HFFc6 (cell line): ENCODE measurements around the gene PCBP2. TPM values are rescaled to one million over a fixed set of nuclear protein-coding genes. Genes with fewer than 3 reads are reported as not detected.

Experiments
- DNase-seq: peaks from one replicate; pipeline ENCODE4 v3.0.0-alpha.2; 2018
- H3K27ac Mint-ChIP-seq: 2 replicates; pipeline ENCODE4 v1.8.0; 2020; ENCODE audit warnings: mild to moderate bottlenecking, mixed read lengths
- H3K27me3 Mint-ChIP-seq: 2 replicates; pipeline ENCODE4 v1.8.0; 2021; ENCODE audit warnings: mild to moderate bottlenecking, moderate library complexity, mixed read lengths; ENCODE audit not compliant: insufficient read depth
- H3K36me3 Mint-ChIP-seq: 2 replicates; pipeline ENCODE4 v1.8.0; 2021; ENCODE audit warnings: low read depth, mixed read lengths
- H3K4me1 Mint-ChIP-seq: 2 replicates; pipeline ENCODE4 v1.8.0; 2020; ENCODE audit warnings: low read depth, mixed read lengths
- H3K4me3 Mint-ChIP-seq: 2 replicates; pipeline ENCODE4 v1.8.0; 2020; ENCODE audit warnings: mild to moderate bottlenecking, moderate library complexity, mixed read lengths
- H3K9me3 Mint-ChIP-seq: 2 replicates; pipeline ENCODE4 v1.8.0; 2020; ENCODE audit warnings: mild to moderate bottlenecking, mixed read lengths
- CTCF ChIP-seq: fragments of 200-600 bp; sonication (generic); IDR thresholded peaks from 2 replicates; pipeline ENCODE4 v1.5.0; 2021; ENCODE audit warnings: antibody characterized with exemption, mild to moderate bottlenecking
- total RNA-seq, 6 experiments: library from RNA; stranded (reverse); fragmentation: NEBNext Ultra II Directional; extraction: Animal tissue kit (Norgen Biotek cat#: 25700); gene quantifications; 2 replicates in 1 of 6; 3 replicates in 5 of 6; pipeline ENCODE4 v1.2.3, GENCODE V29; 2021

PCBP2 gene
- total RNA-seq, 6 experiments from 2014 or later: 763 to 969 (median 874) TPM

- no peaks in the 10 kb centered on the region; the same call in 1 of the 2 replicates for H3K27me3 Mint-ChIP-seq
- peaks cover 14% of the 10 kb centered on the region; the same call in 1 of the 2 replicates for H3K36me3 Mint-ChIP-seq
- no peak for DNase-seq
- no peaks in the 10 kb centered on the region for H3K9me3 Mint-ChIP-seq
- H3K4me1 Mint-ChIP-seq: peaks cover 4% of the 10 kb centered on the region; the same call in 1 of the 2 replicates
- H3K27ac Mint-ChIP-seq: no peak overlapping the region
- TF ChIP-seq CTCF: no peak
- H3K4me3 Mint-ChIP-seq: no peak overlapping the region
These were observed 63.4 kb downstream of the PCBP2 start for GRCh38 chr12:53515291-53515680.

GRCh38 chr12:53516758-53517455 lies 65.0 kb downstream of the PCBP2 start:
- no peaks in the 10 kb centered on the region for H3K9me3 Mint-ChIP-seq
- no peak overlapping the region for H3K27ac Mint-ChIP-seq
- peaks cover 28% of the 10 kb centered on the region for H3K36me3 Mint-ChIP-seq
- no peak for DNase-seq
- H3K27me3 Mint-ChIP-seq: no peaks in the 10 kb centered on the region; the same call in 1 of the 2 replicates
- peaks cover 4% of the 10 kb centered on the region; the same call in 1 of the 2 replicates for H3K4me1 Mint-ChIP-seq
- H3K4me3 Mint-ChIP-seq: no peak overlapping the region
- no peak for TF ChIP-seq CTCF

- H3K27ac Mint-ChIP-seq: no peak overlapping the region
- H3K36me3 Mint-ChIP-seq: peaks cover 34% of the 10 kb centered on the region
- peaks cover 10% of the 10 kb centered on the region for H3K4me1 Mint-ChIP-seq
- TF ChIP-seq CTCF: no peak
- no peaks in the 10 kb centered on the region; the same call in 1 of the 2 replicates for H3K27me3 Mint-ChIP-seq
- no peaks in the 10 kb centered on the region for H3K9me3 Mint-ChIP-seq
- peak; percentile 27 for DNase-seq
- H3K4me3 Mint-ChIP-seq: no peak overlapping the region
These were observed 66.5 kb downstream of the PCBP2 start for GRCh38 chr12:53518381-53518780.

- H3K4me3 Mint-ChIP-seq: no peak overlapping the region
- H3K27ac Mint-ChIP-seq: peak overlapping the region; percentile 53; the same call in 1 of the 2 replicates
- no peaks in the 10 kb centered on the region for H3K9me3 Mint-ChIP-seq
- H3K4me1 Mint-ChIP-seq: peaks cover 11% of the 10 kb centered on the region
- peaks cover 26% of the 10 kb centered on the region for H3K36me3 Mint-ChIP-seq
- H3K27me3 Mint-ChIP-seq: no peaks in the 10 kb centered on the region
- DNase-seq: peak; percentile 45
- TF ChIP-seq CTCF: no peak
These were observed 71.2 kb downstream of the PCBP2 start for GRCh38 chr12:53523131-53523530.

- Mint-ChIP-seq H3K4me1 (peaks cover 11% of the 10 kb centered on the region), H3K9me3 (no peaks in the 10 kb centered on the region), H3K36me3 (peaks cover 31% of the 10 kb centered on the region), H3K4me3 (no peak overlapping the region), H3K27ac (no peak overlapping the region), H3K27me3 (no peaks in the 10 kb centered on the region)
- TF ChIP-seq CTCF: no peak
- no peak for DNase-seq
These were observed 72.6 kb downstream of the PCBP2 start for GRCh38 chr12:53524476-53524875.
